ENCODE measurements around the gene PRSS57. TPM values are rescaled to one million over a fixed set of nuclear protein-coding genes. Genes with fewer than 3 reads are reported as not detected.

Gene PRSS57
- total and polyA plus RNA-seq, 2 of the 8 experiments (the other 6 are each of a cell fraction or from before 2014, with no cell fraction given): not detected

- TF ChIP-seq CHD7 (IDR thresholded peaks at IDR 0.05; ENCODE audit: insufficient replicate concordance, low read length): no peak
- no peak for TF ChIP-seq TAF1 (IDR thresholded peaks at IDR 0.05; ENCODE audit: low read depth, low read length)
- no peak for TF ChIP-seq CBX5 (IDR thresholded peaks at IDR 0.05; ENCODE audit: low read depth, low read length)
- TF ChIP-seq EP300 (IDR thresholded peaks at IDR 0.05; ENCODE audit: borderline replicate concordance in 1 of 2, low read depth in 2 of 2, low read length in 2 of 2): no peak
These were observed 46.9 kb downstream of the PRSS57 start (continued) for GRCh38 chr19:648305-648704.

Measured in H1 (cell line).